HL-60 (cell line): ENCODE measurements around the gene PRM1.

Experiments used
- DNase-seq, 2 experiments: peaks; one replicate each; pipeline ENCODE4 v3.0.0-alpha.2; 2010 to 2020; ENCODE audit warnings: low read depth in 1 of 2, low spot score in 1 of 2
- H3K27ac ChIP-seq: fragments of 250-450 bp; sonication (Bioruptor Pico); replicated peaks from 2 replicates; pipeline ENCODE4 v1.5.1; 2020; ENCODE audit warnings: mild to moderate bottlenecking, moderate library complexity
- H3K27me3 ChIP-seq: fragments of 250-450 bp; sonication (Bioruptor Pico); 2 replicates; pipeline ENCODE4 v1.5.1; 2021; ENCODE audit warnings: mild to moderate bottlenecking, moderate library complexity; ENCODE audit not compliant: insufficient read depth, poor library complexity, severe bottlenecking
- H3K4me3 ChIP-seq: replicated peaks from 2 replicates; pipeline ENCODE4 v1.5.1; 2011; ENCODE audit warnings: mild to moderate bottlenecking, control low read depth, low read length; ENCODE audit not compliant: insufficient read depth
- GABPA ChIP-seq: IDR thresholded peaks from 2 replicates; pipeline ENCODE4 v1.6.1; 2012; ENCODE audit warnings: low read depth
- POLR2AphosphoS5 ChIP-seq: IDR thresholded peaks from 2 replicates; pipeline ENCODE4 v1.6.1; 2012; ENCODE audit warnings: low read depth
- SPI1 ChIP-seq: IDR thresholded peaks from 2 replicates; pipeline ENCODE4 v1.6.1; 2012; ENCODE audit warnings: low read depth, mild to moderate bottlenecking, borderline replicate concordance
- long read RNA-seq: library from polyadenylated mRNA; unstranded; transcript quantifications from one replicate; pipeline ENCODE4 v2.0.0, GENCODE V29; 2020
- TF ChIP-seq, protein P1 (sequence below): IDR thresholded peaks from 2 replicates; pipeline ENCODE4 v1.6.1; 2012; ENCODE audit warnings: low read depth; ENCODE audit not compliant: insufficient replicate concordance
- TF ChIP-seq, protein P2 (sequence below): IDR thresholded peaks from one replicate; pipeline ENCODE4 v1.5.1; 2011; ENCODE audit warnings: low read length, control low read depth, inconsistent platforms; ENCODE audit not compliant: insufficient read depth

Gene PRM1
- long read RNA-seq = 0 reads

DNA sequence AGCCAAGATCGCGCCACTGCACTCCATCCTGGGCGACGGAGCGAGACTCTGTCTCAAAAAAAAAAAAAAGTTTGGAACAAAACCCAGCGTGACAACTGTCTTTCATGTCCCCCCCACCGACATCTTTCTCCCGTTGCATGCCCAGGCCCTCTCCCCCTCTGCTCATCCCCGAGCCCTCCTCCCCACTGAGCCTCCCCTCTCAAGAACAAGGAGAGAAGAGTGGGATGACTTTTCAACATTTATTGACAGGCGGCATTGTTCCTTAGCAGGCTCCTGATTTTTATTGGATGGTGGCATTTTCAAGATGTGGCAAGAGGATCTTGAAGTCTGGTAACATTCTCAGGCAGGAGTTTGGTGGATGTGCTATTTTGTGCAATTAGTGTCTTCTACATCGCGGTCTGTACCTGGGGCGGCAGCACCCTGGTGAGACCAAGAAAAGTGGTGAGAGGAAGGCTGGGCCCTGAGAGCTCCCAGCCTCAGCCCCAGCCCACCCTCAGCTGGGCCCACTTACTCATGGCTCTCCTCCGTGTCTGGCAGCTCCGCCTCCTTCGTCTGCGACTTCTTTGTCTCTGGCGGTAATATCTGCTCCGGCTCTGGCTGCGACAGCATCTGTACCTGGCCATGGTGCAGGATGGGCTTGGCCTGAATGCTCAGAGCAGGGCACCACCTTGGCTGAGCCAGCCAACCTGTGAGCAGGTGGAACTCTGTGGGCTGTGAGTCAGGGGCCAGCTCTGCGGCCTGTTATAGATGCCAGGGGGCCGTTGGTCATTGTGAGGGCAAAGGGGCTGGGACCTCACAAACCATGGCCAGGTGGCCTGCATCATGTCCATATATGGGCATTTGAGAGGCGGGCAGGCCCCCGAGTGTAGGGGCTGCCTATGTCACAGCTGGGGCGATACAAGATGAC, at the start of gene PRM1:
Gene PRM1, minus strand, starts transcription at position 715 of the 907 bp plus-strand sequence. Its CDS starts 92 bp downstream, at position 623.
- DNase-seq = no peak
- TF ChIP-seq GABPA (no peak), POLR2AphosphoS5 (no peak), SPI1 (no peak)
- TF ChIP-seq, protein P1, sequence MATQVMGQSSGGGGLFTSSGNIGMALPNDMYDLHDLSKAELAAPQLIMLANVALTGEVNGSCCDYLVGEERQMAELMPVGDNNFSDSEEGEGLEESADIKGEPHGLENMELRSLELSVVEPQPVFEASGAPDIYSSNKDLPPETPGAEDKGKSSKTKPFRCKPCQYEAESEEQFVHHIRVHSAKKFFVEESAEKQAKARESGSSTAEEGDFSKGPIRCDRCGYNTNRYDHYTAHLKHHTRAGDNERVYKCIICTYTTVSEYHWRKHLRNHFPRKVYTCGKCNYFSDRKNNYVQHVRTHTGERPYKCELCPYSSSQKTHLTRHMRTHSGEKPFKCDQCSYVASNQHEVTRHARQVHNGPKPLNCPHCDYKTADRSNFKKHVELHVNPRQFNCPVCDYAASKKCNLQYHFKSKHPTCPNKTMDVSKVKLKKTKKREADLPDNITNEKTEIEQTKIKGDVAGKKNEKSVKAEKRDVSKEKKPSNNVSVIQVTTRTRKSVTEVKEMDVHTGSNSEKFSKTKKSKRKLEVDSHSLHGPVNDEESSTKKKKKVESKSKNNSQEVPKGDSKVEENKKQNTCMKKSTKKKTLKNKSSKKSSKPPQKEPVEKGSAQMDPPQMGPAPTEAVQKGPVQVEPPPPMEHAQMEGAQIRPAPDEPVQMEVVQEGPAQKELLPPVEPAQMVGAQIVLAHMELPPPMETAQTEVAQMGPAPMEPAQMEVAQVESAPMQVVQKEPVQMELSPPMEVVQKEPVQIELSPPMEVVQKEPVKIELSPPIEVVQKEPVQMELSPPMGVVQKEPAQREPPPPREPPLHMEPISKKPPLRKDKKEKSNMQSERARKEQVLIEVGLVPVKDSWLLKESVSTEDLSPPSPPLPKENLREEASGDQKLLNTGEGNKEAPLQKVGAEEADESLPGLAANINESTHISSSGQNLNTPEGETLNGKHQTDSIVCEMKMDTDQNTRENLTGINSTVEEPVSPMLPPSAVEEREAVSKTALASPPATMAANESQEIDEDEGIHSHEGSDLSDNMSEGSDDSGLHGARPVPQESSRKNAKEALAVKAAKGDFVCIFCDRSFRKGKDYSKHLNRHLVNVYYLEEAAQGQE = no peak
- TF ChIP-seq, protein P2, sequence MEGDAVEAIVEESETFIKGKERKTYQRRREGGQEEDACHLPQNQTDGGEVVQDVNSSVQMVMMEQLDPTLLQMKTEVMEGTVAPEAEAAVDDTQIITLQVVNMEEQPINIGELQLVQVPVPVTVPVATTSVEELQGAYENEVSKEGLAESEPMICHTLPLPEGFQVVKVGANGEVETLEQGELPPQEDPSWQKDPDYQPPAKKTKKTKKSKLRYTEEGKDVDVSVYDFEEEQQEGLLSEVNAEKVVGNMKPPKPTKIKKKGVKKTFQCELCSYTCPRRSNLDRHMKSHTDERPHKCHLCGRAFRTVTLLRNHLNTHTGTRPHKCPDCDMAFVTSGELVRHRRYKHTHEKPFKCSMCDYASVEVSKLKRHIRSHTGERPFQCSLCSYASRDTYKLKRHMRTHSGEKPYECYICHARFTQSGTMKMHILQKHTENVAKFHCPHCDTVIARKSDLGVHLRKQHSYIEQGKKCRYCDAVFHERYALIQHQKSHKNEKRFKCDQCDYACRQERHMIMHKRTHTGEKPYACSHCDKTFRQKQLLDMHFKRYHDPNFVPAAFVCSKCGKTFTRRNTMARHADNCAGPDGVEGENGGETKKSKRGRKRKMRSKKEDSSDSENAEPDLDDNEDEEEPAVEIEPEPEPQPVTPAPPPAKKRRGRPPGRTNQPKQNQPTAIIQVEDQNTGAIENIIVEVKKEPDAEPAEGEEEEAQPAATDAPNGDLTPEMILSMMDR = no peak
- Histone ChIP-seq H3K27ac (no peak within 1 kb of the TSS), H3K4me3 (no peak within 1 kb of the TSS), H3K27me3 (no peaks in the 10 kb centered on the region)

DNA sequence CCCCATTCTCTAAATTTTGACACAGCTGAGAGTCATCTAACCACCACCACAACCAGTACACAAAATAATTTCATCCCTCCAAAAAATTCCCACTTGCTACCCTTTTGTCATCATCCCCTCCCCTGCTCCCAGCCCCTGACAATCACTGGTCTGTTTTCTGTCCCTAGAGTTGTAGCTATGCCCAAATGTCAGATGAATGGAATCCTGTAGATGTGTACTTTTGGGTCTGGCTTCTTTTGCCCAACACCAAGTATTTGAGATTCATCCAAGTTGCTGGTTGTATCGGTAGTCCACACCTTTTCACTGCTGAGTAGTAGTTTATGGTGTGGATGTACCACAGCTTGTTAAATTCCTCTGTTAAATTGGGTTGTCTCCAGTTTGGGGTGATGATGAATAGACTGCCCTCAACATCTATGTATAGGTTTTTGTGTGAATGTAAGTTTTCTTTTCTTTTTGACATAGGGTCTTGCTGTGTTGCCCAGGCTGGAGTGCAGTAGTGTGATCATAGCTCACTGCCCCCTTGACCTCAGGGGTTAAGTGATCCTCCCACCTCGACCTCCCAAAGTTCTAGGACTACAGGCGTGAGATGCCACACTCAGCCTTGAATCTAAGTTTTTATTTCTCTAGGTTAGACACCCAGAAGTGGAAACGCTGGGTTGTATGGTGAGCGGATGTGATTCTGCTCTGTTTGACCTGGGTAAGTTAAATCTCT, 49.6 kb upstream of the PRM1 start:
- no peak overlapping the region for H3K27ac ChIP-seq
- no peak for DNase-seq
- TF ChIP-seq, protein P1 = no peak
- no peak for TF ChIP-seq SPI1
- no peak for TF ChIP-seq GABPA
- TF ChIP-seq, protein P2 = no peak
- H3K27me3 ChIP-seq = no peaks in the 10 kb centered on the region
- no peak overlapping the region for H3K4me3 ChIP-seq

- Histone ChIP-seq H3K4me3 (no peak overlapping the region), H3K27ac (no peak overlapping the region), H3K27me3 (no peaks in the 10 kb centered on the region)
- DNase-seq = no peak
- TF ChIP-seq, protein P1 = no peak
Observed at GRCh38 chr16:11329891-11330290, 48.8 kb upstream of the PRM1 start.
